GM19328 (cell line): Measurements from ENCODE around the gene CHKA.

Experiments used
- ATAC-seq: cut with Tn5 transposase; IDR thresholded peaks from one replicate; pipeline ENCODE4 v1.9.1; 2021; ENCODE audit warnings: mild to moderate bottlenecking, moderate library complexity; ENCODE audit not compliant: unreplicated experiment

CHKA gene

GRCh38 chr11:68076371-68077042, 44.7 kb downstream of the CHKA start:
- no peak for ATAC-seq

GRCh38 chr11:68074584-68075352, 46.4 kb downstream of the CHKA start:
- no peak for ATAC-seq

DNA sequence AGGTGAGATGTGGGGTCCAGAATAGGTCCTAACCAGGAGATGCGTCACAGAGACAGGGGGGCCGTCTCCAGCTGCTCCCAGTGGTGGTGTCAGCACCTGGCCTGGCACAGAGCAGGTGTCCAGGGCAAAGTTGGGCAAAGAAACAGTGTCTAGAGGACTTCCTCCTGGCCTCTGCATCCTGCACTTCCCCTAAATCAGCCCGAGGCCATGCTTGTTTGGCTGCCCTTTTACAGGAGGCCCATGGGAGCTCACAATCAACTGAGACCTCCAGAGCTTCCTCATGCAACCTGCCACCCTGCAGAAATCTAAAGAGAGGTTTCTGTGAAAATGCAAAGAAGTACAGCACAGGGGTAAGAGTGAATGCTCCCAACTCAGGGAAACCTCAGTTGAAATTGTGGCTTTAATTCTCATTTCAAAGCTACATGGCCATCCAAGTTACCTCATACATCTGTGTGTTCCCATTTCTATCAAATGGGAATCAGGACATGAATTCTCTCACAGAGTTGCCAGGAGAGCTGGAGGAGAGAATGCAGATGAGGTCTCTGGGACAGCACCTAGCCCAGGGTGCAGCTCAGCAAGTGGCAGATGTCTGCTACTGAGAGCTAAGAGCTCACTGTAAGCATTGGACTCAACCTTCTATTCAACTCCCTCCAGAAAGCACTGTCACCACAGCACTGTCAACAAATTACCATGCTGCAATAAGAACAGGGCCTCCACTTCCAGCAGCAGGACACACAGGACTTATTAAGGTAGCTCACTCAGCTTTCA, 49.7 kb downstream of the CHKA start:
- ATAC-seq, result no peak

DNA sequence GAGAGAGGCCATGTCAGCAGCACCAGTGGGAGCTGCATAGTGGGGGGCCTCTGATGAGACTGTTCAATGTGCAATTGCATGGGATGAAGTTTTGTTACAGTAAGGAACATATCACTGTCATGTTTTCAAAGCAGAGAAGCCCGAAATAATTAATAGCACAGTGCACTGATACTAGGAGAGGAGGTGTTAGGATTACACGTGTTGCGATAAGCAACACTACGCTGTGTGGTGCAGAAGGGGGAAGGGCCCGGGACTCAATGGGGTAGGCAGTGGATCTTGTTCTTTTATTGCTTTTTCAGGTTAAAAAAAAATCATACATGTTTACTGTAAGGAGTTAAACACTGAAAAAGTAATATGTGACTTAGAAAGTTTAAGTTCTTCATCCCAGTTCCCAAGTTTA, 53.2 kb downstream of the CHKA start:
- ATAC-seq, result no peak

DNA sequence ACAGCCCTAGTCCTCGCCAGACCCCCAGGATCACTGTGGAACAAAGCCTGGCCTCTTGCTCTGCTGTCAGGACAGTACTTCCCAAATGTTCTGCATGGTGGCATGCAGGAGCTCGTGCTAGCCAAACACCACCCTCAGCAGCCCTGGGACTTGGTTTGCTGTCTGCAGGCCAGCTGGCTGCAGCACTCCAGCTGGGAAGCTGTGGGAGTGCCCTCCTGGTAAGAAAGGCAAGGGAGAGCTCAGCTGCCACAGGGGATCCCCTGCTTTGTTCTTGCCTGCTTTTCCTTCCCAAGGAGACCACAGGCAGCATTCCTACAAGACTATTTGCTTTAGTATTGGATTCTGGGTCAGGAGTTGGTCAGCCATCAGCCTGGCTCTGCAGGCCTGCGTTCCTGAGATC, 54.4 kb downstream of the CHKA start:
- ATAC-seq, result no peak

DNA sequence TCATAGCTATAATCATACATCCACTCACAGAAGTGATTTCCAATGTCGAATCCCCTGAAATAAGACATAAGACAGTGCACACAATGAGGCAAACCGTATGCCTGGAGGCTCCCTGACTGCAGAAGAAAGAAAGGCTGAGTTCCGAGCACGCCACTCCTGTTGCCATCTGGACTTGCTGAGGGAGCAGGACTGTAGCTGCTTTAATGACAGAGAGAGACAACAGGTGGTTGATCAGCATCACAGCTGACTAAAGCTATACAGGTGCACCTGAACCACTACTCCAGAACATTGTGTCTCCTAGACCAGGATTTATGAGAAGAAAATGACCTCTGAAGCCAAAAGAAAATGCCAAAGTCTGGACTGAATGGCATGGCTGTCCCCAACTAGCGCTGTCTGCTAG, 55.3 kb downstream of the CHKA start:
- no peak for ATAC-seq

GRCh38 chr11:68064926-68065325, 56.3 kb downstream of the CHKA start:
- ATAC-seq, result no peak

DNA sequence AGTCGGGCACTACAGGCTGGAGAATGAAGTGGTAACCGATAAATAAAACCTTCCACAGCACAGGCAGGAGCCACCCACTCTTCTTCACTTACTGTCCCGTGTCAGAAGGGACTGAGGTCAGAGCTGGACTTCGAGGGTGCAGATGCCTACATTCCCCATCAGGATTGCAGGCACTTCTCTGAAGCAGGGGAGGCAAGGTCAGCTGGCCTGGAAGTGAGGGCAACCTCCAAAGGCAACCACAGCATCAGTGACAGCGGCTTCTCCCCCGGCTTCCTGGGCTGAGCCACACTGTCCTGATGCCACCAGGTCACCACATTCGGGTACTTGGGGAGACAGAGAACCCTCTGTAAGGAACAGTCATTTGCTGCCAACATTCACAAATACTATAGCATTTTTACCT, 59.7 kb downstream of the CHKA start:
- ATAC-seq, result no peak

GRCh38 chr11:68057807-68058206, 63.4 kb downstream of the CHKA start:
- no peak for ATAC-seq

GRCh38 chr11:68056317-68057285, 64.6 kb downstream of the CHKA start:
- no peak for ATAC-seq

- no peak for ATAC-seq
These were observed 67.0 kb downstream of the CHKA start for GRCh38 chr11:68053981-68054812.

GRCh38 chr11:68053117-68053516, 68.1 kb downstream of the CHKA start:
- ATAC-seq, result no peak

GRCh38 chr11:68052137-68052873, 68.9 kb downstream of the CHKA start:
- no peak for ATAC-seq

GRCh38 chr11:68051191-68052136, 69.7 kb downstream of the CHKA start:
- ATAC-seq, result no peak

DNA sequence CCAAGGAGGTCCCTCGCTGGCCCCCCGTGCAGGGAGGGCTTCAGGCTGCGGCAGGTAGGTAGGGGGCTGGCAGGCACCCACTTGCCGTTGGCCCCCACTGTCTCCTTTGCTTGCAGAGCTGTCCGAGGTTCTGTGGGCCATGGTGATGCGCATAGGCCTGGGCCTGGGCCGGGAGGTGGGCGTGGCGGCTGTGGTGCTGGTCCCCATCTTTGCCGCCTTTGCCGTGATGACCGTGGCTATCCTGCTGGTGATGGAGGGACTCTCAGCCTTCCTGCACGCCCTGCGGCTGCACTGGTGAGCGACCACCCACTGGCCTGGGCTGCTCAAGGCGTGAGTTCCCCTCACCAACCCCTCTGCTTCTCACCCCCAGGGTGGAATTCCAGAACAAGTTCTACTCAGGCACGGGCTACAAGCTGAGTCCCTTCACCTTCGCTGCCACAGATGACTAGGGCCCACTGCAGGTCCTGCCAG, 70.8 kb downstream of the CHKA start:
- ATAC-seq, result no peak

GRCh38 chr11:68049509-68050370, 71.4 kb downstream of the CHKA start:
- ATAC-seq, result no peak
